ENCODE measurements around the gene SLC22A2.

Gene SLC22A2

GRCh38 chr6:160203522-160203921 lies 55.1 kb downstream of the SLC22A2 start:
- DNase-seq: no peak

GRCh38 chr6:160203076-160203475 lies 55.5 kb downstream of the SLC22A2 start:
- DNase-seq: no peak

- DNase-seq: no peak
These were observed 56.2 kb downstream of the SLC22A2 start for GRCh38 chr6:160202411-160202810.

GRCh38 chr6:160201061-160201460 lies 57.6 kb downstream of the SLC22A2 start:
- no peak for DNase-seq

- no peak for DNase-seq
These were observed 59.9 kb downstream of the SLC22A2 start for GRCh38 chr6:160198606-160199211.

GRCh38 chr6:160197662-160198061 lies 61.0 kb downstream of the SLC22A2 start:
- DNase-seq: no peak

GRCh38 chr6:160194808-160195207 lies 63.8 kb downstream of the SLC22A2 start:
- no peak for DNase-seq

GRCh38 chr6:160192840-160193239 lies 65.8 kb downstream of the SLC22A2 start:
- no peak for DNase-seq

GRCh38 chr6:160190973-160191372 lies 67.6 kb downstream of the SLC22A2 start:
- no peak for DNase-seq

GRCh38 chr6:160190081-160190480 lies 68.5 kb downstream of the SLC22A2 start:
- no peak for DNase-seq

- no peak for DNase-seq
These were observed 69.8 kb downstream of the SLC22A2 start for GRCh38 chr6:160188773-160189172.

GRCh38 chr6:160180706-160181105 lies 77.9 kb downstream of the SLC22A2 start:
- no peak for DNase-seq

GRCh38 chr6:160178271-160178670 lies 80.3 kb downstream of the SLC22A2 start:
- no peak for DNase-seq

GRCh38 chr6:160177220-160177619 lies 81.4 kb downstream of the SLC22A2 start:
- no peak for DNase-seq

- DNase-seq: no peak
These were observed 83.9 kb downstream of the SLC22A2 start for GRCh38 chr6:160174681-160175080.

- no peak for DNase-seq
These were observed 84.7 kb downstream of the SLC22A2 start for GRCh38 chr6:160173806-160174527.

- DNase-seq: no peak
These were observed 85.9 kb downstream of the SLC22A2 start for GRCh38 chr6:160172704-160173103.

GRCh38 chr6:160170018-160170680 lies 88.5 kb downstream of the SLC22A2 start:
- no peak for DNase-seq

GRCh38 chr6:160167604-160168399 lies 90.8 kb downstream of the SLC22A2 start:
- DNase-seq: no peak

All from NCI-H82 (cell line).